ENCODE data around the gene HCST.

HCST gene

DNA sequence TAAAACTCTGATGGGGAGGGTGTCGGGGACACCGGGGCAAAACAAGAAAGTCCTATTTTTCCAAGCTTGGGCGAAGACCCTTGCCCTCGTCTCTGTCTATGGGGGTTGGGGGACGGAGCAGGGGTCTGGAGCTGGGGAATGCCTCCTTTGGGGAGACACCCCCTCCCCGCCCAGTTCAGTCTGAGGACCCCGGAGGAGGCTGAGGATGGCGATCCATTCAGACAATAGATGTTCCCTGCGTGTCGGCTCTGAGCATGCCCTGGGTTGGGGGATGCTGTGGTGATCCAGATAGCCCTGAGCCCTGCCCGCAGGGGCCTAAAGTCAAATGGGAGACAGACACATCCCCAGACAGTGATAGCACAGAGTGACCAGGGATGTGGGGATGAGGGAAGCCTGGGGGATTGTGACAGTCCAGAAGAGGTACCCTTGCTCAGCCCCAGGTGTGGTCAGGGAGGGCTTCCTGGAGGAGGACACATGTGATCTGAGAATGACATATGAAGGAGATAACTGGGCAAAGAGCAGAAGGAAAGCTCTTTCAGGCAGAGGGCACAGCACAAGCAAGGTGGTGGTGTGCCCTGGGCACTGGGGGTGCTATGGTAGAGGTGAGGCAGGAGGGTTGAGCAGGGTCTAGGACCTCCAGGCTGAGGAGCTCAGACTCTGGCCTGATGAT lies 42.9 kb downstream of the HCST start:
- Histone ChIP-seq H3K9me3 (replicated peaks in 1 of 11) (no peaks in the 10 kb centered on the region), H3K4me3 (no peak overlapping the region), H3K27ac (no peak overlapping the region), H3K9ac (no peak overlapping the region), H3K4me2 (no peak overlapping the region), H3K4me1 (peaks cover 0 to 32% (median 16%) of the 10 kb centered on the region in 10 experiments; a peak in 15 of 20 replicates), H3K36me3 (peaks cover 0 to 4% (median 0%) of the 10 kb centered on the region in 11 experiments; a peak in 3 of 22 replicates), H4K20me1 (peaks cover 0 to 9% (median 0%) of the 10 kb centered on the region in 11 experiments; a peak in 8 of 22 replicates), H3K27me3 (no peaks in the 10 kb centered on the region)
- TF ChIP-seq Cebpa-rat (IDR thresholded peaks at IDR 0.05) = no peak

DNA sequence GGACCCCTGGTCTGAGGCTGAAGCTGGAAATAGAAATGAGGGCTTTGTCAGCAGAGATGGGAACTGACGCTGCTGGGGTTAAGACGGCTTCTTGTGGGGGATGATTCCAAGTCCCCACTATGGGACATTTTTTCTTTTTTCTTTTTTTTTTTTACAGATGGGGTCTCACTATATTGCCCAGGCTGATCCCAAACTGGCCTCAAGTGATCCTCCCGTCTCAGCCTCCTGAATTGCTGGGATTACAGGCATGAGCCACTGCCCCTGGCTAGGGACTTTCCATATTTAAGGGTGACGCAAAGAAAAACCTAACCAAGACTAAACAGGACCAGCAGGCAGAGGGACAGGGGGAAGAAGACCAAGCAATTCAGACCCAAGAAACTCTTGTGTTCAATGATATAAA lies 43.9 kb downstream of the HCST start:
- Histone ChIP-seq H3K4me2 (no peak overlapping the region; a peak in 1 of 22 replicates), H3K27me3 (no peaks in the 10 kb centered on the region), H3K4me3 (no peak overlapping the region), H3K27ac (peak overlapping the region in 8 of 11 experiments; percentile 21 to 68 (median 58); a peak in 13 of 22 replicates), H3K36me3 (peaks cover 0 to 3% (median 0%) of the 10 kb centered on the region in 11 experiments; a peak in 3 of 22 replicates), H3K9ac (peak overlapping the region in 6 of 11 experiments; percentile 18 to 58 (median 47); a peak in 3 of 22 replicates), H3K4me1 (peaks cover 0 to 41% (median 19%) of the 10 kb centered on the region in 10 experiments; a peak in 16 of 20 replicates), H3K9me3 (replicated peaks in 1 of 11) (no peaks in the 10 kb centered on the region), H4K20me1 (peaks cover 0 to 6% (median 0%) of the 10 kb centered on the region in 11 experiments; a peak in 4 of 22 replicates)
- no peak for TF ChIP-seq Cebpa-rat (IDR thresholded peaks at IDR 0.05)

GRCh38 chr19:35949131-35949530 lies 46.8 kb downstream of the HCST start:
- Histone ChIP-seq H4K20me1 (no peaks in the 10 kb centered on the region), H3K4me3 (no peak overlapping the region), H3K27me3 (no peaks in the 10 kb centered on the region), H3K27ac (peak overlapping the region in 1 of 11 experiments; percentile 4; a peak in 1 of 22 replicates), H3K9me3 (replicated peaks in 1 of 11) (no peaks in the 10 kb centered on the region), H3K9ac (no peak overlapping the region), H3K4me1 (peaks cover 22 to 67% (median 42%) of the 10 kb centered on the region in 10 experiments), H3K36me3 (peaks cover 0 to 3% (median 0%) of the 10 kb centered on the region in 11 experiments; a peak in 3 of 22 replicates), H3K4me2 (peak overlapping the region in 1 of 11 experiments; percentile 8; a peak in 1 of 22 replicates)
- TF ChIP-seq Cebpa-rat (IDR thresholded peaks at IDR 0.05) = no peak
